Measurements from ENCODE around the gene GPR132. TPM values are rescaled to one million over a fixed set of nuclear protein-coding genes. Genes with fewer than 3 reads are reported as not detected.

The GPR132 gene
- polyA plus RNA-seq, 1 donor from 2014 or later: not detected

- Histone ChIP-seq H3K36me3 (ENCODE audit: insufficient read depth, low read length) (no peaks in the 10 kb centered on the region), H3K27ac (ENCODE audit: low read length) (no peak overlapping the region), H4K20me1 (ENCODE audit: insufficient read depth) (no peaks in the 10 kb centered on the region), H3K4me3 (ENCODE audit: low read length) (no peak overlapping the region), H3K9me2 (ENCODE audit: insufficient read depth, low read length) (no peaks in the 10 kb centered on the region), H2AFZ (ENCODE audit: low read depth, low read length) (no peak overlapping the region), H3K9me3 (ENCODE audit: low read length) (no peaks in the 10 kb centered on the region), H3F3A (ENCODE audit: insufficient read depth, low read length, poor library complexity, severe bottlenecking) (no peaks in the 10 kb centered on the region), H3K4me2 (ENCODE audit: low read length) (no peak overlapping the region), H3K27me3 (ENCODE audit: insufficient read depth, low read depth, low read length) (no peaks in the 10 kb centered on the region), H3K9ac (ENCODE audit: low read length) (no peak overlapping the region), H3K79me2 (replicated peaks; ENCODE audit: insufficient read depth, low read length) (no peaks in the 10 kb centered on the region)
- TF ChIP-seq EP300 (conservative IDR thresholded peaks at IDR 0.05; ENCODE audit: poor library complexity, severe bottlenecking) (no peak), MXI1 (conservative IDR thresholded peaks at IDR 0.05; ENCODE audit: poor library complexity, severe bottlenecking) (no peak), SMC3 (conservative IDR thresholded peaks at IDR 0.05; ENCODE audit: poor library complexity) (no peak)
Observed at GRCh38 chr14:105049753-105050550, 15.3 kb downstream of the GPR132 start.

- H3K27me3 ChIP-seq (ENCODE audit: insufficient read depth, low read depth, low read length): no peaks in the 10 kb centered on the region
- H3F3A ChIP-seq (ENCODE audit: insufficient read depth, low read length, poor library complexity, severe bottlenecking): no peaks in the 10 kb centered on the region
- no peak overlapping the region for H3K27ac ChIP-seq (ENCODE audit: low read length)
- no peaks in the 10 kb centered on the region for H3K9me3 ChIP-seq (ENCODE audit: low read length)
- H3K9ac ChIP-seq (ENCODE audit: low read length): no peak overlapping the region
- no peaks in the 10 kb centered on the region for H3K9me2 ChIP-seq (ENCODE audit: insufficient read depth, low read length)
- H4K20me1 ChIP-seq (ENCODE audit: insufficient read depth): no peaks in the 10 kb centered on the region
- H3K79me2 ChIP-seq (replicated peaks; ENCODE audit: insufficient read depth, low read length): no peaks in the 10 kb centered on the region
- H3K4me3 ChIP-seq (ENCODE audit: low read length): no peak overlapping the region
- TF ChIP-seq, protein P1, sequence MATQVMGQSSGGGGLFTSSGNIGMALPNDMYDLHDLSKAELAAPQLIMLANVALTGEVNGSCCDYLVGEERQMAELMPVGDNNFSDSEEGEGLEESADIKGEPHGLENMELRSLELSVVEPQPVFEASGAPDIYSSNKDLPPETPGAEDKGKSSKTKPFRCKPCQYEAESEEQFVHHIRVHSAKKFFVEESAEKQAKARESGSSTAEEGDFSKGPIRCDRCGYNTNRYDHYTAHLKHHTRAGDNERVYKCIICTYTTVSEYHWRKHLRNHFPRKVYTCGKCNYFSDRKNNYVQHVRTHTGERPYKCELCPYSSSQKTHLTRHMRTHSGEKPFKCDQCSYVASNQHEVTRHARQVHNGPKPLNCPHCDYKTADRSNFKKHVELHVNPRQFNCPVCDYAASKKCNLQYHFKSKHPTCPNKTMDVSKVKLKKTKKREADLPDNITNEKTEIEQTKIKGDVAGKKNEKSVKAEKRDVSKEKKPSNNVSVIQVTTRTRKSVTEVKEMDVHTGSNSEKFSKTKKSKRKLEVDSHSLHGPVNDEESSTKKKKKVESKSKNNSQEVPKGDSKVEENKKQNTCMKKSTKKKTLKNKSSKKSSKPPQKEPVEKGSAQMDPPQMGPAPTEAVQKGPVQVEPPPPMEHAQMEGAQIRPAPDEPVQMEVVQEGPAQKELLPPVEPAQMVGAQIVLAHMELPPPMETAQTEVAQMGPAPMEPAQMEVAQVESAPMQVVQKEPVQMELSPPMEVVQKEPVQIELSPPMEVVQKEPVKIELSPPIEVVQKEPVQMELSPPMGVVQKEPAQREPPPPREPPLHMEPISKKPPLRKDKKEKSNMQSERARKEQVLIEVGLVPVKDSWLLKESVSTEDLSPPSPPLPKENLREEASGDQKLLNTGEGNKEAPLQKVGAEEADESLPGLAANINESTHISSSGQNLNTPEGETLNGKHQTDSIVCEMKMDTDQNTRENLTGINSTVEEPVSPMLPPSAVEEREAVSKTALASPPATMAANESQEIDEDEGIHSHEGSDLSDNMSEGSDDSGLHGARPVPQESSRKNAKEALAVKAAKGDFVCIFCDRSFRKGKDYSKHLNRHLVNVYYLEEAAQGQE (IDR thresholded peaks at IDR 0.05; ENCODE audit: borderline replicate concordance): no peak
- TF ChIP-seq EZH2 (IDR thresholded peaks at IDR 0.05; ENCODE audit: borderline replicate concordance, insufficient read depth, low read length, poor library complexity, severe bottlenecking): no peak
- TF ChIP-seq RAD21 (conservative IDR thresholded peaks at IDR 0.05): no peak
- no peak for TF ChIP-seq MXI1 (conservative IDR thresholded peaks at IDR 0.05; ENCODE audit: poor library complexity, severe bottlenecking)
- TF ChIP-seq POLR2AphosphoS5 (IDR thresholded peaks at IDR 0.05): no peak
- TF ChIP-seq EP300 (conservative IDR thresholded peaks at IDR 0.05; ENCODE audit: poor library complexity, severe bottlenecking): no peak
- no peak for TF ChIP-seq SMC3 (conservative IDR thresholded peaks at IDR 0.05; ENCODE audit: poor library complexity)
- no peak for TF ChIP-seq TAF1 (IDR thresholded peaks at IDR 0.05; ENCODE audit: low read depth)
- no peaks in the 10 kb centered on the region for H3K36me3 ChIP-seq (ENCODE audit: insufficient read depth, low read length)
- H2AFZ ChIP-seq (ENCODE audit: low read depth, low read length): no peak overlapping the region
- H3K4me2 ChIP-seq (ENCODE audit: low read length): no peak overlapping the region
Observed at GRCh38 chr14:105047283-105048016, 17.8 kb downstream of the GPR132 start.

GRCh38 chr14:105046891-105047282 lies 18.3 kb downstream of the GPR132 start:
- Histone ChIP-seq H3K9me3 (ENCODE audit: low read length) (no peaks in the 10 kb centered on the region), H3F3A (ENCODE audit: insufficient read depth, low read length, poor library complexity, severe bottlenecking) (no peaks in the 10 kb centered on the region), H3K4me2 (ENCODE audit: low read length) (no peak overlapping the region), H3K4me3 (ENCODE audit: low read length) (no peak overlapping the region), H3K79me2 (replicated peaks; ENCODE audit: insufficient read depth, low read length) (no peaks in the 10 kb centered on the region), H3K27ac (ENCODE audit: low read length) (no peak overlapping the region), H4K20me1 (ENCODE audit: insufficient read depth) (no peaks in the 10 kb centered on the region), H3K27me3 (ENCODE audit: insufficient read depth, low read depth, low read length) (no peaks in the 10 kb centered on the region), H3K36me3 (ENCODE audit: insufficient read depth, low read length) (no peaks in the 10 kb centered on the region), H3K9ac (ENCODE audit: low read length) (no peak overlapping the region), H3K9me2 (ENCODE audit: insufficient read depth, low read length) (no peaks in the 10 kb centered on the region), H2AFZ (ENCODE audit: low read depth, low read length) (no peak overlapping the region)
- TF ChIP-seq MXI1 (conservative IDR thresholded peaks at IDR 0.05; ENCODE audit: poor library complexity, severe bottlenecking): no peak
- TF ChIP-seq, protein P1 (IDR thresholded peaks at IDR 0.05; ENCODE audit: borderline replicate concordance): no peak
- no peak for TF ChIP-seq TAF1 (IDR thresholded peaks at IDR 0.05; ENCODE audit: low read depth)
- no peak for TF ChIP-seq RAD21 (conservative IDR thresholded peaks at IDR 0.05)
- no peak for TF ChIP-seq EZH2 (IDR thresholded peaks at IDR 0.05; ENCODE audit: borderline replicate concordance, insufficient read depth, low read length, poor library complexity, severe bottlenecking)
- TF ChIP-seq POLR2AphosphoS5 (IDR thresholded peaks at IDR 0.05): no peak
- TF ChIP-seq EP300 (conservative IDR thresholded peaks at IDR 0.05; ENCODE audit: poor library complexity, severe bottlenecking): no peak
- no peak for TF ChIP-seq SMC3 (conservative IDR thresholded peaks at IDR 0.05; ENCODE audit: poor library complexity)
- TF ChIP-seq, protein P2, sequence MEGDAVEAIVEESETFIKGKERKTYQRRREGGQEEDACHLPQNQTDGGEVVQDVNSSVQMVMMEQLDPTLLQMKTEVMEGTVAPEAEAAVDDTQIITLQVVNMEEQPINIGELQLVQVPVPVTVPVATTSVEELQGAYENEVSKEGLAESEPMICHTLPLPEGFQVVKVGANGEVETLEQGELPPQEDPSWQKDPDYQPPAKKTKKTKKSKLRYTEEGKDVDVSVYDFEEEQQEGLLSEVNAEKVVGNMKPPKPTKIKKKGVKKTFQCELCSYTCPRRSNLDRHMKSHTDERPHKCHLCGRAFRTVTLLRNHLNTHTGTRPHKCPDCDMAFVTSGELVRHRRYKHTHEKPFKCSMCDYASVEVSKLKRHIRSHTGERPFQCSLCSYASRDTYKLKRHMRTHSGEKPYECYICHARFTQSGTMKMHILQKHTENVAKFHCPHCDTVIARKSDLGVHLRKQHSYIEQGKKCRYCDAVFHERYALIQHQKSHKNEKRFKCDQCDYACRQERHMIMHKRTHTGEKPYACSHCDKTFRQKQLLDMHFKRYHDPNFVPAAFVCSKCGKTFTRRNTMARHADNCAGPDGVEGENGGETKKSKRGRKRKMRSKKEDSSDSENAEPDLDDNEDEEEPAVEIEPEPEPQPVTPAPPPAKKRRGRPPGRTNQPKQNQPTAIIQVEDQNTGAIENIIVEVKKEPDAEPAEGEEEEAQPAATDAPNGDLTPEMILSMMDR (IDR thresholded peaks at IDR 0.05; ENCODE audit: poor library complexity, severe bottlenecking): no peak
